ENCODE data around the gene PRG2. TPM values are rescaled to one million over a fixed set of nuclear protein-coding genes. Genes with fewer than 3 reads are reported as not detected.

The PRG2 gene
- total and polyA plus RNA-seq, 9 of the 15 experiments (the other 6 are each of a cell fraction or from before 2014, with no cell fraction given): 1.8 to 78.0 (median 26.6) TPM

DNA sequence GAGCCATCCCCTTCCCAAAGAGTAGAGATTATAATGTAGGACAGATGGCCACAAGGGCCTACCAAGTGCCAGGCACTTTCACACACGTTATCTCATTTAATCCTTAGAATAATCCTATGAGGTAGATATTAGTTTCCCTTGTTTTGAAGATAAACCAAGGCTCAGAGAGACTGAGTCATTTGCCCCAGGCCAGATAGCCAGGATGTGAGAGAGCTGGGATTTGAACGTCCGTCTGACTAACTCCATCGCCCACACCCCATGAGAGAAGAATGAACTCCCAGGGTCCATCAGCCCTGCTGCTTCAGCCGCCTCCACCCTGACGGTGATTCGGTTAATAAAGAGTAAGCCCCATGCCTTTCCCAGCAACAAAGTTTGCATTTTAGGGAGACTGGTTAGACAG, 20.2 kb downstream of the PRG2 start:
- Histone ChIP-seq H3K4me1 (replicated peaks in 1 of 2; ENCODE audit: control insufficient read depth in 2 of 2, insufficient read depth in 2 of 2, low read length in 2 of 2) (peaks cover 8 to 17% of the 10 kb centered on the region in 2 experiments; a peak in 4 of 5 replicates), H3K4me2 (ENCODE audit: insufficient read depth, low read length) (no peak overlapping the region), H3K27ac (ENCODE audit: extremely low read depth, low read depth, low read length) (no peak overlapping the region), H3K4me3 (no peak overlapping the region), H3K79me2 (ENCODE audit: control insufficient read depth, insufficient read depth, low read length) (no peaks in the 10 kb centered on the region), H3K9ac (ENCODE audit: insufficient read depth in 1 of 2, low read depth in 2 of 2, low read length in 2 of 2) (no peak overlapping the region; a peak in 1 of 4 replicates), H3K27me3 (ENCODE audit: control insufficient read depth in 2 of 2, insufficient read depth in 2 of 2, low read length in 2 of 2) (no peaks in the 10 kb centered on the region), H3K9me1 (ENCODE audit: control insufficient read depth, insufficient read depth, low read length) (no peaks in the 10 kb centered on the region), H4K20me1 (replicated peaks; ENCODE audit: control insufficient read depth, insufficient read depth, low read length) (no peaks in the 10 kb centered on the region), H2AFZ (ENCODE audit: low read depth, low read length) (no peak overlapping the region), H3K36me3 (ENCODE audit: control insufficient read depth, insufficient read depth, low read length) (no peaks in the 10 kb centered on the region), H3K9me3 (replicated peaks; ENCODE audit: control insufficient read depth, insufficient read depth, low read depth, low read length) (no peaks in the 10 kb centered on the region)
- in situ Hi-C loops (cut with MboI) (no loop called here), intact Hi-C loops (cut with micrococcal nuclease) (no loop called here)
- ChIA-PET CTCF (ENCODE audit: low intra/inter-chr PET ratio) (no interaction called here), POLR2A (interaction anchor here (0.6 to 1.3 kb wide), 5 partner anchors 9 to 314 kb away, joined by 3 to 4 read pairs (median 3); no protein-coding TSS in a partner anchor)
- no TSS peak for BruUV-seq (replicated peaks)
- WGBS (ENCODE audit: insufficient coverage, low coverage, missing lambda C conversion rate): 46% methylated on average over 7 of the region's 7 CpGs
- no peak for ATAC-seq
- no peak for DNase-seq (ENCODE audit: extremely low read depth in 1 of 4, low spot score in 3 of 4)
- no peak for FAIRE-seq
- TF ChIP-seq FOSL1 (tag; conservative IDR thresholded peaks at IDR 0.05) (no peak), ZNF707 (CRISPR knock-in tag; conservative IDR thresholded peaks at IDR 0.05) (no peak), MXI1 (IDR thresholded peaks at IDR 0.05; ENCODE audit: low read depth, low read length) (no peak), ZNF589 (CRISPR knock-in tag; IDR thresholded peaks at IDR 0.05; ENCODE audit: low read depth) (no peak), HNRNPH1 (optimal IDR thresholded peaks at IDR 0.05; ENCODE audit: low read depth, low read length) (no peak), ZEB2 (IDR thresholded peaks at IDR 0.05) (no peak), SMARCC2 (IDR thresholded peaks at IDR 0.05; ENCODE audit: low read depth) (no peak), CTBP1 (IDR thresholded peaks at IDR 0.05; ENCODE audit: borderline replicate concordance) (no peak), YBX1 (IDR thresholded peaks at IDR 0.05) (no peak), SNRNP70 (optimal IDR thresholded peaks at IDR 0.05; ENCODE audit: low read depth, low read length) (no peak)
- TF ChIP-seq, protein P1, sequence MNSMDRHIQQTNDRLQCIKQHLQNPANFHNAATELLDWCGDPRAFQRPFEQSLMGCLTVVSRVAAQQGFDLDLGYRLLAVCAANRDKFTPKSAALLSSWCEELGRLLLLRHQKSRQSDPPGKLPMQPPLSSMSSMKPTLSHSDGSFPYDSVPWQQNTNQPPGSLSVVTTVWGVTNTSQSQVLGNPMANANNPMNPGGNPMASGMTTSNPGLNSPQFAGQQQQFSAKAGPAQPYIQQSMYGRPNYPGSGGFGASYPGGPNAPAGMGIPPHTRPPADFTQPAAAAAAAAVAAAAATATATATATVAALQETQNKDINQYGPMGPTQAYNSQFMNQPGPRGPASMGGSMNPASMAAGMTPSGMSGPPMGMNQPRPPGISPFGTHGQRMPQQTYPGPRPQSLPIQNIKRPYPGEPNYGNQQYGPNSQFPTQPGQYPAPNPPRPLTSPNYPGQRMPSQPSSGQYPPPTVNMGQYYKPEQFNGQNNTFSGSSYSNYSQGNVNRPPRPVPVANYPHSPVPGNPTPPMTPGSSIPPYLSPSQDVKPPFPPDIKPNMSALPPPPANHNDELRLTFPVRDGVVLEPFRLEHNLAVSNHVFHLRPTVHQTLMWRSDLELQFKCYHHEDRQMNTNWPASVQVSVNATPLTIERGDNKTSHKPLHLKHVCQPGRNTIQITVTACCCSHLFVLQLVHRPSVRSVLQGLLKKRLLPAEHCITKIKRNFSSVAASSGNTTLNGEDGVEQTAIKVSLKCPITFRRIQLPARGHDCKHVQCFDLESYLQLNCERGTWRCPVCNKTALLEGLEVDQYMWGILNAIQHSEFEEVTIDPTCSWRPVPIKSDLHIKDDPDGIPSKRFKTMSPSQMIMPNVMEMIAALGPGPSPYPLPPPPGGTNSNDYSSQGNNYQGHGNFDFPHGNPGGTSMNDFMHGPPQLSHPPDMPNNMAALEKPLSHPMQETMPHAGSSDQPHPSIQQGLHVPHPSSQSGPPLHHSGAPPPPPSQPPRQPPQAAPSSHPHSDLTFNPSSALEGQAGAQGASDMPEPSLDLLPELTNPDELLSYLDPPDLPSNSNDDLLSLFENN (IDR thresholded peaks at IDR 0.05; ENCODE audit: low read depth in 2 of 2, low read length in 2 of 2): no peak
- TF ChIP-seq, protein P2, sequence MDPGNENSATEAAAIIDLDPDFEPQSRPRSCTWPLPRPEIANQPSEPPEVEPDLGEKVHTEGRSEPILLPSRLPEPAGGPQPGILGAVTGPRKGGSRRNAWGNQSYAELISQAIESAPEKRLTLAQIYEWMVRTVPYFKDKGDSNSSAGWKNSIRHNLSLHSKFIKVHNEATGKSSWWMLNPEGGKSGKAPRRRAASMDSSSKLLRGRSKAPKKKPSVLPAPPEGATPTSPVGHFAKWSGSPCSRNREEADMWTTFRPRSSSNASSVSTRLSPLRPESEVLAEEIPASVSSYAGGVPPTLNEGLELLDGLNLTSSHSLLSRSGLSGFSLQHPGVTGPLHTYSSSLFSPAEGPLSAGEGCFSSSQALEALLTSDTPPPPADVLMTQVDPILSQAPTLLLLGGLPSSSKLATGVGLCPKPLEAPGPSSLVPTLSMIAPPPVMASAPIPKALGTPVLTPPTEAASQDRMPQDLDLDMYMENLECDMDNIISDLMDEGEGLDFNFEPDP (CRISPR knock-in tag; IDR thresholded peaks at IDR 0.05): no peak
- TF ChIP-seq, protein P3, sequence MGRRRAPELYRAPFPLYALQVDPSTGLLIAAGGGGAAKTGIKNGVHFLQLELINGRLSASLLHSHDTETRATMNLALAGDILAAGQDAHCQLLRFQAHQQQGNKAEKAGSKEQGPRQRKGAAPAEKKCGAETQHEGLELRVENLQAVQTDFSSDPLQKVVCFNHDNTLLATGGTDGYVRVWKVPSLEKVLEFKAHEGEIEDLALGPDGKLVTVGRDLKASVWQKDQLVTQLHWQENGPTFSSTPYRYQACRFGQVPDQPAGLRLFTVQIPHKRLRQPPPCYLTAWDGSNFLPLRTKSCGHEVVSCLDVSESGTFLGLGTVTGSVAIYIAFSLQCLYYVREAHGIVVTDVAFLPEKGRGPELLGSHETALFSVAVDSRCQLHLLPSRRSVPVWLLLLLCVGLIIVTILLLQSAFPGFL (CRISPR knock-in tag; IDR thresholded peaks at IDR 0.05): no peak
- TF ChIP-seq, protein P4, sequence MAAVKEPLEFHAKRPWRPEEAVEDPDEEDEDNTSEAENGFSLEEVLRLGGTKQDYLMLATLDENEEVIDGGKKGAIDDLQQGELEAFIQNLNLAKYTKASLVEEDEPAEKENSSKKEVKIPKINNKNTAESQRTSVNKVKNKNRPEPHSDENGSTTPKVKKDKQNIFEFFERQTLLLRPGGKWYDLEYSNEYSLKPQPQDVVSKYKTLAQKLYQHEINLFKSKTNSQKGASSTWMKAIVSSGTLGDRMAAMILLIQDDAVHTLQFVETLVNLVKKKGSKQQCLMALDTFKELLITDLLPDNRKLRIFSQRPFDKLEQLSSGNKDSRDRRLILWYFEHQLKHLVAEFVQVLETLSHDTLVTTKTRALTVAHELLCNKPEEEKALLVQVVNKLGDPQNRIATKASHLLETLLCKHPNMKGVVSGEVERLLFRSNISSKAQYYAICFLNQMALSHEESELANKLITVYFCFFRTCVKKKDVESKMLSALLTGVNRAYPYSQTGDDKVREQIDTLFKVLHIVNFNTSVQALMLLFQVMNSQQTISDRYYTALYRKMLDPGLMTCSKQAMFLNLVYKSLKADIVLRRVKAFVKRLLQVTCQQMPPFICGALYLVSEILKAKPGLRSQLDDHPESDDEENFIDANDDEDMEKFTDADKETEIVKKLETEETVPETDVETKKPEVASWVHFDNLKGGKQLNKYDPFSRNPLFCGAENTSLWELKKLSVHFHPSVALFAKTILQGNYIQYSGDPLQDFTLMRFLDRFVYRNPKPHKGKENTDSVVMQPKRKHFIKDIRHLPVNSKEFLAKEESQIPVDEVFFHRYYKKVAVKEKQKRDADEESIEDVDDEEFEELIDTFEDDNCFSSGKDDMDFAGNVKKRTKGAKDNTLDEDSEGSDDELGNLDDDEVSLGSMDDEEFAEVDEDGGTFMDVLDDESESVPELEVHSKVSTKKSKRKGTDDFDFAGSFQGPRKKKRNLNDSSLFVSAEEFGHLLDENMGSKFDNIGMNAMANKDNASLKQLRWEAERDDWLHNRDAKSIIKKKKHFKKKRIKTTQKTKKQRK (IDR thresholded peaks at IDR 0.05; ENCODE audit: borderline replicate concordance, low read depth, low read length): no peak

Measured in K562 (cell line).